HL-60 (cell line): ENCODE measurements around the gene IL31RA.

ENCODE experiments used
- CTCF ChIP-seq: IDR thresholded peaks from one replicate; pipeline ENCODE4 v1.5.1; 2011; ENCODE audit warnings: low read length, control low read depth, inconsistent platforms; ENCODE audit not compliant: insufficient read depth
- GABPA ChIP-seq: IDR thresholded peaks from 2 replicates; pipeline ENCODE4 v1.6.1; 2012; ENCODE audit warnings: low read depth
- POLR2AphosphoS5 ChIP-seq: IDR thresholded peaks from 2 replicates; pipeline ENCODE4 v1.6.1; 2012; ENCODE audit warnings: low read depth
- REST ChIP-seq: IDR thresholded peaks from 2 replicates; pipeline ENCODE4 v1.6.1; 2012; ENCODE audit warnings: low read depth; ENCODE audit not compliant: insufficient replicate concordance

GRCh38 chr5:55847837-55848236, 3.3 kb upstream of the IL31RA start:
- TF ChIP-seq CTCF (no peak), REST (no peak), POLR2AphosphoS5 (no peak), GABPA (no peak)
